PC-9 (cell line): ENCODE results near the gene FADS6. TPM values are rescaled to one million over a fixed set of nuclear protein-coding genes. Genes with fewer than 3 reads are reported as not detected.

Experiments
- BruUV-seq: library from RNA; stranded (reverse); fragments of 400-500 nt; replicated peaks from 2 replicates; lab custom pipeline; 2021; lab: Mats Ljungman, UMichigan
- CTCF ChIA-PET: fragments of 300-600 bp; sonication (Branson Sonifier 250); formaldehyde crosslinking; loops from one replicate; lab custom pipeline; 2022; ENCODE audit warnings: antibody characterized with exemption; lab: Charles Lee
- POLR2A ChIA-PET: fragments of 300-600 bp; sonication (Branson Sonifier 250); formaldehyde crosslinking; loops from one replicate; lab custom pipeline; 2022; ENCODE audit warnings: antibody characterized with exemption; ENCODE audit not compliant: unreplicated experiment; lab: Charles Lee
- DNase-seq, 2 experiments: peaks; one replicate each; pipeline versions ENCODE4 v3.0.0 to v3.0.0-alpha.2; 2015 to 2022; ENCODE audit warnings: mixed read lengths in 1 of 2
- H2AFZ ChIP-seq: fragments of 200-600 bp; sonication (generic); 2 replicates; pipeline ENCODE4 v1.8.1; 2017; ENCODE audit warnings: antibody characterized with exemption
- H3F3A ChIP-seq: fragments of 200-600 bp; sonication (generic); 2 replicates; pipeline ENCODE4 v1.8.1; 2017; ENCODE audit warnings: antibody characterized with exemption, mild to moderate bottlenecking, low read depth; ENCODE audit not compliant: insufficient read depth
- H3K27ac ChIP-seq: fragments of 200-600 bp; sonication (generic); 2 replicates; pipeline ENCODE4 v1.6.1; 2016; ENCODE audit warnings: mixed run types
- H3K27me3 ChIP-seq: fragments of 200-600 bp; sonication (generic); 2 replicates; pipeline ENCODE4 v1.6.1; 2016; ENCODE audit warnings: low read depth, mixed run types; ENCODE audit not compliant: insufficient read depth
- H3K36me3 ChIP-seq: fragments of 200-600 bp; sonication (generic); 2 replicates; pipeline ENCODE4 v1.6.1; 2016; ENCODE audit warnings: low read depth, mixed run types
- H3K4me1 ChIP-seq: fragments of 200-600 bp; sonication (generic); replicated peaks from 2 replicates; pipeline ENCODE4 v1.6.1; 2016; ENCODE audit warnings: mixed run types; ENCODE audit not compliant: insufficient read depth
- H3K4me2 ChIP-seq: fragments of 200-600 bp; sonication (generic); 2 replicates; pipeline ENCODE4 v1.6.1; 2017; ENCODE audit warnings: mixed run types
- H3K4me3 ChIP-seq: fragments of 200-600 bp; sonication (generic); 2 replicates; pipeline ENCODE4 v1.6.1; 2016; ENCODE audit warnings: mixed run types
- H3K79me2 ChIP-seq: fragments of 200-600 bp; sonication (generic); 2 replicates; pipeline ENCODE4 v1.6.1; 2017; ENCODE audit warnings: low read depth, mixed run types
- H3K9me2 ChIP-seq: fragments of 200-600 bp; sonication (generic); 2 replicates; pipeline ENCODE4 v1.8.1; 2017; ENCODE audit warnings: mild to moderate bottlenecking; ENCODE audit not compliant: insufficient read depth
- H3K9me3 ChIP-seq: fragments of 200-600 bp; sonication (generic); 2 replicates; pipeline ENCODE4 v1.8.1; 2016; ENCODE audit warnings: low read depth; ENCODE audit not compliant: insufficient read depth
- H4K20me1 ChIP-seq: fragments of 200-600 bp; sonication (generic); 2 replicates; pipeline ENCODE4 v1.8.1; 2017; ENCODE audit not compliant: insufficient read depth
- CTCF ChIP-seq: fragments of 200-600 bp; sonication (generic); conservative IDR thresholded peaks from 2 replicates; pipeline ENCODE4 v1.6.1; 2017; ENCODE audit warnings: mixed run types, antibody characterized with exemption, mild to moderate bottlenecking, moderate library complexity
- EZH2 ChIP-seq: fragments of 200-600 bp; sonication (generic); IDR thresholded peaks from 2 replicates; pipeline ENCODE4 v1.8.0; 2017; ENCODE audit warnings: antibody characterized with exemption, low read depth
- intact Hi-C: fragments of 100-400 bp; cut with micrococcal nuclease; formaldehyde crosslinking; loops from one replicate; pipeline ENCODE4 v1.10.0; 2022; ENCODE audit not compliant: unreplicated experiment
- total RNA-seq: library from RNA; stranded (reverse); gene quantifications from 2 replicates; pipeline ENCODE4 v1.2.3, GENCODE V29; 2021

The FADS6 gene
- total RNA-seq, 1 experiment from 2014 or later = not detected

GRCh38 chr17:74843352-74843627 is 50.1 kb downstream of the FADS6 start:
- Histone ChIP-seq H3K9me3 (no peaks in the 10 kb centered on the region), H3K27me3 (no peaks in the 10 kb centered on the region), H3K4me1 (no peaks in the 10 kb centered on the region), H3K4me2 (no peak overlapping the region), H3K9me2 (no peaks in the 10 kb centered on the region), H3K4me3 (no peak overlapping the region), H3K36me3 (no peaks in the 10 kb centered on the region), H3F3A (no peaks in the 10 kb centered on the region), H3K27ac (no peak overlapping the region), H2AFZ (no peak overlapping the region), H4K20me1 (no peaks in the 10 kb centered on the region), H3K79me2 (no peaks in the 10 kb centered on the region)
- CTCF ChIA-PET = interaction anchor here (0.6 to 1.0 kb wide), 5 partner anchors 19 to 369 kb away, joined by 3 to 16 read pairs (median 5); partner anchors contain the start of gene FDXR
- TF ChIP-seq CTCF = no peak
- no peak for TF ChIP-seq EZH2
- intact Hi-C loops = no loop called here
- DNase-seq = no peak
- POLR2A ChIA-PET = interaction anchor here (0.6 to 0.9 kb wide), 3 partner anchors 19 to 1642 kb away, joined by 4 to 7 read pairs (median 5); partner anchors contain the start of gene FDXR
- no TSS peak for BruUV-seq

- H3K79me2 ChIP-seq = no peaks in the 10 kb centered on the region
- peak overlapping the region; percentile 52; the same call in 1 of the 2 replicates for H3K4me3 ChIP-seq
- no peaks in the 10 kb centered on the region for H3K4me1 ChIP-seq
- peak; percentile 52 to 74 for DNase-seq
- ChIA-PET CTCF (interaction anchor here (0.6 to 1.0 kb wide), 6 partner anchors 19 to 941 kb away, joined by 3 to 16 read pairs (median 4); partner anchors contain the start of gene FDXR), POLR2A (interaction anchor here (0.6 to 0.9 kb wide), 5 partner anchors 19 to 1643 kb away, joined by 3 to 7 read pairs (median 5); partner anchors contain the start of gene FDXR)
- intact Hi-C loops = no loop called here
- no peaks in the 10 kb centered on the region for H3K9me2 ChIP-seq
- 0 out of 2 replicates have a peak overlapping the region, but pooled peaks have one; percentile 52 for H2AFZ ChIP-seq
- H3K27ac ChIP-seq = no peak overlapping the region
- no peaks in the 10 kb centered on the region for H4K20me1 ChIP-seq
- TF ChIP-seq CTCF (peak; percentile 50; the same call in 1 of the 2 replicates), EZH2 (no peak)
- no peaks in the 10 kb centered on the region for H3K36me3 ChIP-seq
- no peaks in the 10 kb centered on the region for H3F3A ChIP-seq
- no peaks in the 10 kb centered on the region for H3K27me3 ChIP-seq
- no TSS peak for BruUV-seq
- no peaks in the 10 kb centered on the region for H3K9me3 ChIP-seq
- H3K4me2 ChIP-seq = peak overlapping the region; percentile 72
Measured at GRCh38 chr17:74842599-74843351, 50.7 kb downstream of the FADS6 start.

- intact Hi-C loops = no loop called here
- Histone ChIP-seq H3K79me2 (no peaks in the 10 kb centered on the region), H3K4me3 (peak overlapping the region; percentile 52; the same call in 1 of the 2 replicates), H3F3A (no peaks in the 10 kb centered on the region), H3K9me2 (no peaks in the 10 kb centered on the region), H4K20me1 (no peaks in the 10 kb centered on the region), H3K4me1 (no peaks in the 10 kb centered on the region), H3K27me3 (no peaks in the 10 kb centered on the region), H3K9me3 (no peaks in the 10 kb centered on the region), H3K36me3 (no peaks in the 10 kb centered on the region), H3K4me2 (peak overlapping the region; percentile 72), H3K27ac (no peak overlapping the region), H2AFZ (0 out of 2 replicates have a peak overlapping the region, but pooled peaks have one; percentile 52)
- no peak for DNase-seq
- no TSS peak for BruUV-seq
- POLR2A ChIA-PET = interaction anchor here (0.6 kb wide), 2 partner anchors 97 to 171 kb away, joined by 3 to 5 read pairs; no protein-coding TSS in a partner anchor
- no peak for TF ChIP-seq EZH2
- no peak for TF ChIP-seq CTCF
- CTCF ChIA-PET = interaction anchor here (0.6 to 1.0 kb wide), 2 partner anchors 31 to 941 kb away, joined by 3 to 7 read pairs; partner anchors contain the start of gene FDXR
Measured at GRCh38 chr17:74842146-74842598, 51.3 kb downstream of the FADS6 start.
